ENCODE measurements around the gene VCAM1. TPM values are rescaled to one million over a fixed set of nuclear protein-coding genes. Genes with fewer than 3 reads are reported as not detected.
A peak's percentile ranks its signal among the peaks of the same experiment; 100 is the strongest.

The VCAM1 gene
- total and polyA plus RNA-seq, 9 of the 15 experiments (the other 6 are each of a cell fraction or from before 2014, with no cell fraction given) = 0.04 to 0.13 TPM; not detected in 7

DNA sequence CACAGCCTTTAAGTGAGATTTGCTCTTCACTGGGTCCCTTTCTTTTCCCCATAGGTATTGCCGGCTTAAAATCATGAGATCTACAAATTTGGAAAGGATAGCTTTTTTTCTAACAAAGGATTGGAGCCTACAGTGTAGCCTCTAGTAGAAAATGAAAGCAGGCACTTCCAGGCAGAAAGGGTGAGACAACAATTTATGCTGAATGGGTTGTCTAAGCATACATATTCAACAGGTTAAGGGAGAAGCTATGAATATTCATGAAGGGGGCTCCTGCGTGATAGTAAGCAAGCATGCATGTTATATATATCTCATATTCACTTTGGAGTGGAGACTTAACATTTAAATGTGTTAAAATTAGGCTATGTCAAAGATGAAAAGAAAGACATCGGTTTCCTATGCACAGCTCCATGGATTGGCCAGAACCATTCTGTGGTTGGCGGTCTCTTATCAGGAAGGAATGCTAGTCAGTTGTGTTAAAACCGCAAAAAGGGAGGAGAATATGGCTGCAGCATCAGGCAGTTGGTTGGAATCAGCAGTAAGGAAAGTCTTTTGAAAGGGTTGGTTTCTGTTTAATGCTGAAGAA, 66.0 kb downstream of the VCAM1 start (continued):
- TF ChIP-seq E4F1 (CRISPR knock-in tag; IDR thresholded peaks at IDR 0.05; ENCODE audit: borderline replicate concordance) = no peak
- no peak for TF ChIP-seq E2F1 (CRISPR knock-in tag; IDR thresholded peaks at IDR 0.05)
- TF ChIP-seq, protein P1, sequence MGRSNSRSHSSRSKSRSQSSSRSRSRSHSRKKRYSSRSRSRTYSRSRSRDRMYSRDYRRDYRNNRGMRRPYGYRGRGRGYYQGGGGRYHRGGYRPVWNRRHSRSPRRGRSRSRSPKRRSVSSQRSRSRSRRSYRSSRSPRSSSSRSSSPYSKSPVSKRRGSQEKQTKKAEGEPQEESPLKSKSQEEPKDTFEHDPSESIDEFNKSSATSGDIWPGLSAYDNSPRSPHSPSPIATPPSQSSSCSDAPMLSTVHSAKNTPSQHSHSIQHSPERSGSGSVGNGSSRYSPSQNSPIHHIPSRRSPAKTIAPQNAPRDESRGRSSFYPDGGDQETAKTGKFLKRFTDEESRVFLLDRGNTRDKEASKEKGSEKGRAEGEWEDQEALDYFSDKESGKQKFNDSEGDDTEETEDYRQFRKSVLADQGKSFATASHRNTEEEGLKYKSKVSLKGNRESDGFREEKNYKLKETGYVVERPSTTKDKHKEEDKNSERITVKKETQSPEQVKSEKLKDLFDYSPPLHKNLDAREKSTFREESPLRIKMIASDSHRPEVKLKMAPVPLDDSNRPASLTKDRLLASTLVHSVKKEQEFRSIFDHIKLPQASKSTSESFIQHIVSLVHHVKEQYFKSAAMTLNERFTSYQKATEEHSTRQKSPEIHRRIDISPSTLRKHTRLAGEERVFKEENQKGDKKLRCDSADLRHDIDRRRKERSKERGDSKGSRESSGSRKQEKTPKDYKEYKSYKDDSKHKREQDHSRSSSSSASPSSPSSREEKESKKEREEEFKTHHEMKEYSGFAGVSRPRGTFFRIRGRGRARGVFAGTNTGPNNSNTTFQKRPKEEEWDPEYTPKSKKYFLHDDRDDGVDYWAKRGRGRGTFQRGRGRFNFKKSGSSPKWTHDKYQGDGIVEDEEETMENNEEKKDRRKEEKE (IDR thresholded peaks at IDR 0.05; ENCODE audit: borderline replicate concordance in 1 of 2, control insufficient read depth in 1 of 2, low read depth in 2 of 2, low read length in 1 of 2) = no peak
- TF ChIP-seq POLR2H (tag; IDR thresholded peaks at IDR 0.05; ENCODE audit: low read depth) = peak; percentile 57; the same call in 1 of the 2 replicates
- no peak for TF ChIP-seq CEBPB (tag; IDR thresholded peaks at IDR 0.05)
- TF ChIP-seq FOS (IDR thresholded peaks at IDR 0.05; ENCODE audit: extremely low read depth, insufficient read length) = no peak
- TF ChIP-seq ZNF347 (CRISPR knock-in tag; IDR thresholded peaks at IDR 0.05; ENCODE audit: low read depth) = no peak
- TF ChIP-seq, protein P2, sequence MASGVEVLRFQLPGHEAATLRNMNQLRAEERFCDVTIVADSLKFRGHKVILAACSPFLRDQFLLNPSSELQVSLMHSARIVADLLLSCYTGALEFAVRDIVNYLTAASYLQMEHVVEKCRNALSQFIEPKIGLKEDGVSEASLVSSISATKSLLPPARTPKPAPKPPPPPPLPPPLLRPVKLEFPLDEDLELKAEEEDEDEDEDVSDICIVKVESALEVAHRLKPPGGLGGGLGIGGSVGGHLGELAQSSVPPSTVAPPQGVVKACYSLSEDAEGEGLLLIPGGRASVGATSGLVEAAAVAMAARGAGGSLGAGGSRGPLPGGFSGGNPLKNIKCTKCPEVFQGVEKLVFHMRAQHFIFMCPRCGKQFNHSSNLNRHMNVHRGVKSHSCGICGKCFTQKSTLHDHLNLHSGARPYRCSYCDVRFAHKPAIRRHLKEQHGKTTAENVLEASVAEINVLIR (CRISPR knock-in tag; IDR thresholded peaks at IDR 0.05) = no peak
- TF ChIP-seq RBM34 (IDR thresholded peaks at IDR 0.05; ENCODE audit: borderline replicate concordance, insufficient read depth, low read length) = no peak
- no peak for TF ChIP-seq COPS2 (conservative IDR thresholded peaks at IDR 0.05)
- TF ChIP-seq, protein P3, sequence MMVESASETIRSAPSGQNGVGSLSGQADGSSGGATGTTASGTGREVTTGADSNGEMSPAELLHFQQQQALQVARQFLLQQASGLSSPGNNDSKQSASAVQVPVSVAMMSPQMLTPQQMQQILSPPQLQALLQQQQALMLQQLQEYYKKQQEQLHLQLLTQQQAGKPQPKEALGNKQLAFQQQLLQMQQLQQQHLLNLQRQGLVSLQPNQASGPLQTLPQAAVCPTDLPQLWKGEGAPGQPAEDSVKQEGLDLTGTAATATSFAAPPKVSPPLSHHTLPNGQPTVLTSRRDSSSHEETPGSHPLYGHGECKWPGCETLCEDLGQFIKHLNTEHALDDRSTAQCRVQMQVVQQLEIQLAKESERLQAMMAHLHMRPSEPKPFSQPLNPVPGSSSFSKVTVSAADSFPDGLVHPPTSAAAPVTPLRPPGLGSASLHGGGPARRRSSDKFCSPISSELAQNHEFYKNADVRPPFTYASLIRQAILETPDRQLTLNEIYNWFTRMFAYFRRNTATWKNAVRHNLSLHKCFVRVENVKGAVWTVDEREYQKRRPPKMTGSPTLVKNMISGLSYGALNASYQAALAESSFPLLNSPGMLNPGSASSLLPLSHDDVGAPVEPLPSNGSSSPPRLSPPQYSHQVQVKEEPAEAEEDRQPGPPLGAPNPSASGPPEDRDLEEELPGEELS (CRISPR knock-in tag; IDR thresholded peaks at IDR 0.05; ENCODE audit: borderline replicate concordance) = no peak
- no peak for TF ChIP-seq HDAC8 (tag; IDR thresholded peaks at IDR 0.05)
- TF ChIP-seq ZNF75A (CRISPR knock-in tag; IDR thresholded peaks at IDR 0.05) = no peak
- no peak for TF ChIP-seq ZNF239 (CRISPR knock-in tag; IDR thresholded peaks at IDR 0.05)
- TF ChIP-seq ZNF263 (CRISPR knock-in tag; IDR thresholded peaks at IDR 0.05; ENCODE audit: borderline replicate concordance) = no peak
- TF ChIP-seq XRCC3 (IDR thresholded peaks at IDR 0.05) = no peak

Measured in K562 (cell line).